B cell (primary cell): ENCODE data around the gene SLC1A4. TPM values are rescaled to one million over a fixed set of nuclear protein-coding genes. Genes with fewer than 3 reads are reported as not detected.

Experiments
- ATAC-seq: fragments of 200-7000 bp; cut with Tn5 transposase; one replicate; pipeline ENCODE4 v1.10.0; 2021; ENCODE audit warnings: low read depth, mild to moderate bottlenecking, moderate number of reproducible peaks, moderate library complexity
- CTCF ChIA-PET: fragments of 350-600 bp; sonication (Branson Sonifier 250); formaldehyde crosslinking; loops from one replicate; lab custom pipeline; 2021; ENCODE audit warnings: antibody characterized with exemption, inconsistent platforms; lab: Charles Lee
- POLR2A ChIA-PET: fragments of 350-600 bp; sonication (Branson Sonifier 250); formaldehyde crosslinking; loops from one replicate; lab custom pipeline; 2021; ENCODE audit warnings: antibody characterized with exemption; lab: Charles Lee
- DNase-seq: peaks from one replicate; pipeline ENCODE4 v3.0.0; 2013
- H2AFZ ChIP-seq: 2 replicates; pipeline ENCODE4 v1.6.1; 2012; ENCODE audit warnings: mild to moderate bottlenecking, low read depth, low read length; ENCODE audit not compliant: insufficient read depth, poor library complexity, severe bottlenecking
- H3K27ac ChIP-seq, 2 donors: 1 replicate in 1 of 2; 2 replicates in 1 of 2; pipeline ENCODE4 v1.5.1; 2012 to 2013; ENCODE audit warnings: low read length in 2 of 2, mild to moderate bottlenecking in 2 of 2, moderate library complexity in 1 of 2
- H3K27me3 ChIP-seq, 4 experiments: fragments of 200-600 bp in 1 of 4; sonication (generic) in 1 of 4; replicated peaks in 1 of 4; 1 replicate in 2 of 4; 2 replicates in 2 of 4; pipeline versions ENCODE4 v1.6.1 to v1.7.0; 2013 to 2016; ENCODE audit warnings: low read length in 3 of 4, mild to moderate bottlenecking in 2 of 4, mixed read lengths in 1 of 4, moderate library complexity in 1 of 4; ENCODE audit not compliant: insufficient read depth in 4 of 4, control insufficient read depth in 3 of 4; ENCODE audit errors: control extremely low read depth in 1 of 4
- H3K36me3 ChIP-seq, 2 experiments: replicated peaks in 1 of 2; 1 replicate in 1 of 2; 2 replicates in 1 of 2; pipeline versions ENCODE4 v1.6.1 to v1.7.1; 2013; ENCODE audit warnings: low read length in 1 of 2; ENCODE audit not compliant: insufficient read depth in 2 of 2, control insufficient read depth in 1 of 2; ENCODE audit errors: control extremely low read depth in 1 of 2, extremely low read depth in 1 of 2
- H3K4me1 ChIP-seq, 2 donors: fragments of 200-600 bp in 1 of 2; sonication (generic) in 1 of 2; 1 replicate in 1 of 2; 2 replicates in 1 of 2; pipeline versions ENCODE4 v1.5.1 to v1.6.1; 2013 to 2017; ENCODE audit warnings: low read length in 2 of 2; ENCODE audit not compliant: control insufficient read depth in 2 of 2, insufficient read depth in 2 of 2
- H3K4me2 ChIP-seq: replicated peaks from 2 replicates; pipeline ENCODE3; 2012; ENCODE audit warnings: mild to moderate bottlenecking, low read depth, low read length; ENCODE audit not compliant: poor library complexity, severe bottlenecking
- H3K4me3 ChIP-seq, 5 experiments: fragments of 200-600 bp in 1 of 5; sonication (generic) in 1 of 5; 1 replicate in 3 of 5; 2 replicates in 2 of 5; pipeline versions ENCODE4 v1.5.1 to v1.7.0; 2011 to 2016; ENCODE audit warnings: low read length in 4 of 5, mild to moderate bottlenecking in 4 of 5, low read depth in 2 of 5, control low read depth in 1 of 5, moderate library complexity in 1 of 5; ENCODE audit not compliant: insufficient read depth in 1 of 5; ENCODE audit errors: control extremely low read depth in 1 of 5, extremely low read depth in 1 of 5
- H3K79me2 ChIP-seq: fragments of 200-600 bp; sonication (generic); one replicate; pipeline ENCODE4 v1.6.0; 2016; ENCODE audit warnings: low read length; ENCODE audit not compliant: control insufficient read depth, insufficient read depth
- H3K9ac ChIP-seq: fragments of 200-600 bp; sonication (generic); 2 replicates; pipeline ENCODE4 v1.6.1; 2017; ENCODE audit warnings: mild to moderate bottlenecking, low read length, moderate library complexity
- H3K9me3 ChIP-seq, 3 donors: one replicate each; pipeline versions ENCODE4 v1.6.1 to v1.7.1; 2013; ENCODE audit warnings: low read length in 2 of 3; ENCODE audit not compliant: control insufficient read depth in 2 of 3, insufficient read depth in 1 of 3; ENCODE audit errors: control extremely low read depth in 1 of 3
- H4K20me1 ChIP-seq: 2 replicates; pipeline ENCODE4 v1.6.0; 2012; ENCODE audit warnings: mild to moderate bottlenecking, low read length; ENCODE audit not compliant: insufficient read depth, control insufficient read depth, poor library complexity, severe bottlenecking
- H3K27ac Mint-ChIP-seq: one replicate; pipeline ENCODE4 v1.8.0; 2021; ENCODE audit warnings: mixed read lengths
- H3K27me3 Mint-ChIP-seq: one replicate; pipeline ENCODE4 v1.8.0; 2021; ENCODE audit warnings: mixed read lengths
- H3K4me1 Mint-ChIP-seq: one replicate; pipeline ENCODE4 v1.8.0; 2021; ENCODE audit warnings: mixed read lengths
- H3K4me3 Mint-ChIP-seq: one replicate; pipeline ENCODE4 v1.8.0; 2021; ENCODE audit warnings: mixed read lengths
- H3K9me3 Mint-ChIP-seq: one replicate; pipeline ENCODE4 v1.8.0; 2022; ENCODE audit warnings: mixed read lengths; ENCODE audit not compliant: insufficient read depth
- EZH2 ChIP-seq: IDR thresholded peaks from 2 replicates; pipeline ENCODE4 v1.6.1; 2012; ENCODE audit warnings: borderline replicate concordance, low read depth, mild to moderate bottlenecking, moderate library complexity, low read length; ENCODE audit not compliant: insufficient read depth, poor library complexity, severe bottlenecking
- WGBS: methylation state at CpG from one replicate; pipeline ENCODE4 v1.1.5; 2013; ENCODE audit warnings: missing lambda C conversion rate; ENCODE audit not compliant: insufficient coverage; 5-methylcytosine and 5-hydroxymethylcytosine counted together
- intact Hi-C: fragments of 100-400 bp; cut with micrococcal nuclease; formaldehyde crosslinking; loops from one replicate; pipeline ENCODE4 v1.10.0; 2022
- polyA plus RNA-seq: library from polyadenylated mRNA; depleted of rRNA; stranded (reverse); fragments of >200 nt; gene quantifications from 2 replicates; pipeline ENCODE4 v1.2.3, GENCODE V29; 2012
- total RNA-seq, 2 donors: library from RNA; stranded (reverse); fragments of 120-200 nt in 1 of 2; gene quantifications; 1 replicate in 1 of 2; 2 replicates in 1 of 2; pipeline versions ENCODE4 v1.2.3 to v1.2.4, GENCODE V29; 2013 to 2022
- TF ChIP-seq, protein P1 (sequence below): fragments of 200-600 bp; IDR thresholded peaks from one replicate; pipeline ENCODE4 v1.8.0; 2022; ENCODE audit warnings: antibody characterized with exemption, mild to moderate bottlenecking

Gene SLC1A4
- total and polyA plus RNA-seq, 2 donors (not counting 1 experiment from before 2014, with no cell fraction given), result 1.7 to 15.7 TPM

DNA sequence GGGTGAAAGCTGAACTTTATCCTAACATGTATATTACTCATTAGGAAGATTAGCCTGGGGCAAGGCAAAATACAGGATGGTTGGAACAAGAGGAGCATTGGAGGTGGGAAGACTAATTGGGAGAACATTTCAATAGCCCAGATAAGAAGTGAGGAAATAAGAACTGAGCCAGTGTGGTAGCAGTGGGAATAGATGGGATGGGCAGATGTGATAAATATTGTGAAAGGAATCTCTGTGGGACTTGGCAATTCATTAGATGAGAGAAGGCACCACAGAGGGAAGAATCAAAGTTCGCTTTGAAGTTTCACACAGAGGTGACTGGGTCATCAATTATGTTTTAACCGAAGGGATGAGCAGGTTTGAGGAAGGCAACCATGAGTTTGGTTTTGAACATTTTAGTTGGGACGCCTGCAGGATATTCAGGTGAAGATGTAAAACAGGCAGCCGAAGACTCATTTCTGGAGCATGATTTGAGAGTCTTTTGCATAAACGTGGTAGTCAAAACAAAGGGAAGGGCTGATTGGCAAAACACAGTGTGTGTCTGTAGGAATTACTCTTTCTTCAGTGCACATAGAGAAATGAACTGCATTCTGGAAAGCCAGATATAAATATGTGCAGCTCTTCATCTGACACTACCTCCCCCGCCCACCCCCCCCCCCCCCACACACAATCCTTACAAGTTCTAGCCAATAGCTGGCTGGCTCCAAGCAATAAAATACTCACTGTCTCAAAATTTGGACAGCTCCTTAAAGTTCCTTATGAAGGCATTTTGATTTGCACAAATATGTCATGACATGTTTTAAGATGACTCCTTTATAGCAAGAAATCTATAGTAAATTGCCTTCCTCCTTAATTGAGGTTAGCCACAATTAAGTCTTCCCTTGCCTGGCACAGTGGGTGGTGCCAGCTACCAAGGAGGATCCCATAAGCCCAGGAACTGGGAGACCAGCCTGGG is 1.9 kb upstream of the SLC1A4 start:
- no peaks in the 10 kb centered on the region for H3K27me3 ChIP-seq
- DNase-seq (no peak), ATAC-seq (no peak)
- no peak overlapping the region for H2AFZ ChIP-seq
- H3K27me3 Mint-ChIP-seq, result no peaks in the 10 kb centered on the region
- no peak overlapping the region for H3K4me3 ChIP-seq
- H3K27ac Mint-ChIP-seq, result peak overlapping the region; percentile 42
- peaks cover 17 to 24% of the 10 kb centered on the region in 2 donors for H3K4me1 ChIP-seq
- WGBS, result 71% methylated on average over 4 of the region's 6 CpGs
- ChIA-PET CTCF (interaction anchor here (1.3 to 11.7 kb wide), 8 partner anchors 8 to 71 kb away, joined by 3 to 125 read pairs (median 5); no protein-coding TSS in a partner anchor), POLR2A (interaction anchor here (0.6 to 1.7 kb wide), 4 partner anchors 56 to 78 kb away, joined by 3 to 11 read pairs (median 4); no protein-coding TSS in a partner anchor)
- H3K9me3 Mint-ChIP-seq, result no peaks in the 10 kb centered on the region
- H3K9ac ChIP-seq, result no peak overlapping the region
- TF ChIP-seq, protein P1, sequence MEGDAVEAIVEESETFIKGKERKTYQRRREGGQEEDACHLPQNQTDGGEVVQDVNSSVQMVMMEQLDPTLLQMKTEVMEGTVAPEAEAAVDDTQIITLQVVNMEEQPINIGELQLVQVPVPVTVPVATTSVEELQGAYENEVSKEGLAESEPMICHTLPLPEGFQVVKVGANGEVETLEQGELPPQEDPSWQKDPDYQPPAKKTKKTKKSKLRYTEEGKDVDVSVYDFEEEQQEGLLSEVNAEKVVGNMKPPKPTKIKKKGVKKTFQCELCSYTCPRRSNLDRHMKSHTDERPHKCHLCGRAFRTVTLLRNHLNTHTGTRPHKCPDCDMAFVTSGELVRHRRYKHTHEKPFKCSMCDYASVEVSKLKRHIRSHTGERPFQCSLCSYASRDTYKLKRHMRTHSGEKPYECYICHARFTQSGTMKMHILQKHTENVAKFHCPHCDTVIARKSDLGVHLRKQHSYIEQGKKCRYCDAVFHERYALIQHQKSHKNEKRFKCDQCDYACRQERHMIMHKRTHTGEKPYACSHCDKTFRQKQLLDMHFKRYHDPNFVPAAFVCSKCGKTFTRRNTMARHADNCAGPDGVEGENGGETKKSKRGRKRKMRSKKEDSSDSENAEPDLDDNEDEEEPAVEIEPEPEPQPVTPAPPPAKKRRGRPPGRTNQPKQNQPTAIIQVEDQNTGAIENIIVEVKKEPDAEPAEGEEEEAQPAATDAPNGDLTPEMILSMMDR, result no peak
- TF ChIP-seq EZH2, result no peak
- intact Hi-C loops, result no loop called here
- H3K9me3 ChIP-seq, result peaks cover 0 to 1% (median 0%) of the 10 kb centered on the region in 3 donors
- peak overlapping the region; percentile 78 for H3K4me3 Mint-ChIP-seq
- H3K79me2 ChIP-seq, result peaks cover 21% of the 10 kb centered on the region
- no peaks in the 10 kb centered on the region for H4K20me1 ChIP-seq
- no peak overlapping the region for H3K27ac ChIP-seq
- H3K4me1 Mint-ChIP-seq, result peaks cover 30% of the 10 kb centered on the region
- H3K36me3 ChIP-seq, result no peaks in the 10 kb centered on the region
- H3K4me2 ChIP-seq, result no peak overlapping the region
